ENCODE data around the gene STAB1.

STAB1 gene

GRCh38 chr3:52534281-52535183 is 39.4 kb downstream of the STAB1 start:
- DNase-seq (ENCODE audit: low spot score) = no peak

GRCh38 chr3:52535411-52536111 is 40.4 kb downstream of the STAB1 start:
- no peak for DNase-seq (ENCODE audit: low spot score)

- DNase-seq (ENCODE audit: low spot score) = no peak
Observed at GRCh38 chr3:52536112-52536368, 40.9 kb downstream of the STAB1 start.

GRCh38 chr3:52536369-52537164 is 41.4 kb downstream of the STAB1 start, which contains the start of gene UQCC5:
Gene UQCC5, plus strand, starts transcription at chr3:52536605. Its CDS starts 151 bp downstream, at chr3:52536756.
- DNase-seq (ENCODE audit: low spot score) = peak; percentile 99

- DNase-seq (ENCODE audit: low spot score) = no peak
Observed at GRCh38 chr3:52537165-52537620, 42.1 kb downstream of the STAB1 start.

GRCh38 chr3:52537726-52538421 is 42.7 kb downstream of the STAB1 start:
- DNase-seq (ENCODE audit: low spot score) = no peak

- DNase-seq (ENCODE audit: low spot score) = no peak
Observed at GRCh38 chr3:52539010-52539653, 44.0 kb downstream of the STAB1 start.

- DNase-seq (ENCODE audit: low spot score) = no peak
Observed at GRCh38 chr3:52541050-52541449, 45.9 kb downstream of the STAB1 start.

GRCh38 chr3:52544937-52545336 is 49.8 kb downstream of the STAB1 start:
- no peak for DNase-seq (ENCODE audit: low spot score)

GRCh38 chr3:52546111-52546901 is 51.2 kb downstream of the STAB1 start:
- DNase-seq (ENCODE audit: low spot score) = no peak

- DNase-seq (ENCODE audit: low spot score) = no peak
Observed at GRCh38 chr3:52547143-52547542, 52.0 kb downstream of the STAB1 start.

- peak; percentile 5 for DNase-seq (ENCODE audit: low spot score)
Observed at GRCh38 chr3:52551118-52551517, 56.0 kb downstream of the STAB1 start.

- DNase-seq (ENCODE audit: low spot score) = no peak
Observed at GRCh38 chr3:52552089-52552488, 57.0 kb downstream of the STAB1 start.

- no peak for DNase-seq (ENCODE audit: low spot score)
Observed at GRCh38 chr3:52554026-52554755, 59.1 kb downstream of the STAB1 start.

- no peak for DNase-seq (ENCODE audit: low spot score)
Observed at GRCh38 chr3:52555056-52555455, 59.9 kb downstream of the STAB1 start.

- DNase-seq (ENCODE audit: low spot score) = no peak
Observed at GRCh38 chr3:52557011-52557960, 62.1 kb downstream of the STAB1 start.

GRCh38 chr3:52558436-52558835 is 63.3 kb downstream of the STAB1 start:
- no peak for DNase-seq (ENCODE audit: low spot score)

- DNase-seq (ENCODE audit: low spot score) = no peak
Observed at GRCh38 chr3:52561028-52561747, 66.0 kb downstream of the STAB1 start.
